ENCODE measurements around the gene COMMD9.

Gene COMMD9

GRCh38 chr11:36240801-36241200 is 48.4 kb downstream of the COMMD9 start:
- H3K4me2 ChIP-seq (ENCODE audit: low read length), result no peak overlapping the region
- no peaks in the 10 kb centered on the region for H3K36me3 ChIP-seq (ENCODE audit: control insufficient read depth in 1 of 2, insufficient read depth in 2 of 2, low read length in 2 of 2)
- no peak overlapping the region for H3K9ac ChIP-seq (ENCODE audit: low read length)
- no peak overlapping the region for H3K4me3 ChIP-seq (ENCODE audit: low read depth, low read length)
- no peaks in the 10 kb centered on the region for H3K79me2 ChIP-seq (ENCODE audit: control insufficient read depth, insufficient read depth, low read length, poor library complexity)
- peaks cover 0 to 2% of the 10 kb centered on the region in 2 experiments for H3K4me1 ChIP-seq (ENCODE audit: control insufficient read depth in 1 of 2, insufficient read depth in 2 of 2, low read length in 2 of 2)
- no peak overlapping the region for H3K18ac ChIP-seq (ENCODE audit: low read length)
- H3K9me3 ChIP-seq (ENCODE audit: insufficient read depth, low read depth, low read length), result peaks cover 1% of the 10 kb centered on the region
- no peak overlapping the region for H2AFZ ChIP-seq (ENCODE audit: insufficient read depth, low read length, poor library complexity)
- H3K79me1 ChIP-seq (ENCODE audit: low read length), result no peaks in the 10 kb centered on the region
- H2BK5ac ChIP-seq (ENCODE audit: low read depth, low read length, poor library complexity), result no peak overlapping the region
- no peaks in the 10 kb centered on the region for H3K27me3 ChIP-seq (ENCODE audit: insufficient read depth, low read length)
- H2AK5ac ChIP-seq (ENCODE audit: low read length), result no peak overlapping the region
- no peak overlapping the region for H4K8ac ChIP-seq (ENCODE audit: low read depth, low read length)
- DNase-seq, result no peak
- H3K14ac ChIP-seq (ENCODE audit: low read length), result no peak overlapping the region
- H4K91ac ChIP-seq (ENCODE audit: low read depth, low read length), result no peak overlapping the region
- WGBS (ENCODE audit: extremely low coverage, insufficient coverage, insufficient read length), result no CpG with 5 or more reads among the region's 4 CpGs
- no peak overlapping the region for H4K12ac ChIP-seq (ENCODE audit: low read depth, low read length)
- no peak overlapping the region for H2BK12ac ChIP-seq (ENCODE audit: low read length)
- H3K23ac ChIP-seq (ENCODE audit: low read length), result no peak overlapping the region
- no peak overlapping the region for H3K27ac ChIP-seq (ENCODE audit: low read depth, low read length)
- H3K4ac ChIP-seq (ENCODE audit: low read depth, low read length), result no peak overlapping the region
- H2BK120ac ChIP-seq (ENCODE audit: insufficient read depth, low read length, poor library complexity), result no peak overlapping the region

GRCh38 chr11:36240173-36240572 is 49.1 kb downstream of the COMMD9 start:
- Histone ChIP-seq H3K9ac (ENCODE audit: low read length) (no peak overlapping the region), H3K4me3 (ENCODE audit: low read depth, low read length) (no peak overlapping the region), H3K4me1 (ENCODE audit: control insufficient read depth in 1 of 2, insufficient read depth in 2 of 2, low read length in 2 of 2) (peaks cover 0 to 3% of the 10 kb centered on the region in 2 experiments), H3K27ac (ENCODE audit: low read depth, low read length) (no peak overlapping the region), H3K27me3 (ENCODE audit: insufficient read depth, low read length) (no peaks in the 10 kb centered on the region), H2AFZ (ENCODE audit: insufficient read depth, low read length, poor library complexity) (no peak overlapping the region), H4K8ac (ENCODE audit: low read depth, low read length) (no peak overlapping the region), H3K4ac (ENCODE audit: low read depth, low read length) (no peak overlapping the region), H3K79me2 (ENCODE audit: control insufficient read depth, insufficient read depth, low read length, poor library complexity) (no peaks in the 10 kb centered on the region), H3K36me3 (ENCODE audit: control insufficient read depth in 1 of 2, insufficient read depth in 2 of 2, low read length in 2 of 2) (no peaks in the 10 kb centered on the region), H3K9me3 (ENCODE audit: insufficient read depth, low read depth, low read length) (peaks cover 1% of the 10 kb centered on the region), H4K91ac (ENCODE audit: low read depth, low read length) (no peak overlapping the region), H4K12ac (ENCODE audit: low read depth, low read length) (no peak overlapping the region), H2BK5ac (ENCODE audit: low read depth, low read length, poor library complexity) (no peak overlapping the region), H3K79me1 (ENCODE audit: low read length) (no peaks in the 10 kb centered on the region), H3K14ac (ENCODE audit: low read length) (no peak overlapping the region), H3K23ac (ENCODE audit: low read length) (no peak overlapping the region), H2BK120ac (ENCODE audit: insufficient read depth, low read length, poor library complexity) (no peak overlapping the region), H3K4me2 (ENCODE audit: low read length) (no peak overlapping the region), H2AK5ac (ENCODE audit: low read length) (no peak overlapping the region), H3K18ac (ENCODE audit: low read length) (no peak overlapping the region), H2BK12ac (ENCODE audit: low read length) (no peak overlapping the region)
- no peak for DNase-seq
- no CpG with 5 or more reads among the region's 4 CpGs for WGBS (ENCODE audit: extremely low coverage, insufficient coverage, insufficient read length)

GRCh38 chr11:36239636-36240035 is 49.6 kb downstream of the COMMD9 start:
- H3K27me3 ChIP-seq (ENCODE audit: insufficient read depth, low read length), result no peaks in the 10 kb centered on the region
- no peak overlapping the region for H3K4ac ChIP-seq (ENCODE audit: low read depth, low read length)
- no peak overlapping the region for H2AFZ ChIP-seq (ENCODE audit: insufficient read depth, low read length, poor library complexity)
- H3K4me2 ChIP-seq (ENCODE audit: low read length), result no peak overlapping the region
- H2AK5ac ChIP-seq (ENCODE audit: low read length), result no peak overlapping the region
- H3K18ac ChIP-seq (ENCODE audit: low read length), result no peak overlapping the region
- no peaks in the 10 kb centered on the region for H3K79me2 ChIP-seq (ENCODE audit: control insufficient read depth, insufficient read depth, low read length, poor library complexity)
- H3K14ac ChIP-seq (ENCODE audit: low read length), result no peak overlapping the region
- WGBS (ENCODE audit: extremely low coverage, insufficient coverage, insufficient read length), result no CpG with 5 or more reads among the region's 3 CpGs
- H3K9me3 ChIP-seq (ENCODE audit: insufficient read depth, low read depth, low read length), result peaks cover 1% of the 10 kb centered on the region
- H3K79me1 ChIP-seq (ENCODE audit: low read length), result no peaks in the 10 kb centered on the region
- no peak overlapping the region for H3K9ac ChIP-seq (ENCODE audit: low read length)
- H3K23ac ChIP-seq (ENCODE audit: low read length), result no peak overlapping the region
- no peak overlapping the region for H4K8ac ChIP-seq (ENCODE audit: low read depth, low read length)
- H3K27ac ChIP-seq (ENCODE audit: low read depth, low read length), result no peak overlapping the region
- no peak overlapping the region for H2BK12ac ChIP-seq (ENCODE audit: low read length)
- H3K4me3 ChIP-seq (ENCODE audit: low read depth, low read length), result no peak overlapping the region
- H2BK5ac ChIP-seq (ENCODE audit: low read depth, low read length, poor library complexity), result no peak overlapping the region
- H4K91ac ChIP-seq (ENCODE audit: low read depth, low read length), result no peak overlapping the region
- H3K36me3 ChIP-seq (ENCODE audit: control insufficient read depth in 1 of 2, insufficient read depth in 2 of 2, low read length in 2 of 2), result no peaks in the 10 kb centered on the region
- H2BK120ac ChIP-seq (ENCODE audit: insufficient read depth, low read length, poor library complexity), result no peak overlapping the region
- H3K4me1 ChIP-seq (ENCODE audit: control insufficient read depth in 1 of 2, insufficient read depth in 2 of 2, low read length in 2 of 2), result peaks cover 0 to 3% of the 10 kb centered on the region in 2 experiments
- H4K12ac ChIP-seq (ENCODE audit: low read depth, low read length), result no peak overlapping the region
- no peak for DNase-seq

GRCh38 chr11:36238881-36239280 is 50.3 kb downstream of the COMMD9 start:
- Histone ChIP-seq H2AK5ac (ENCODE audit: low read length) (no peak overlapping the region), H3K36me3 (ENCODE audit: control insufficient read depth in 1 of 2, insufficient read depth in 2 of 2, low read length in 2 of 2) (no peaks in the 10 kb centered on the region), H3K14ac (ENCODE audit: low read length) (no peak overlapping the region), H3K4ac (ENCODE audit: low read depth, low read length) (no peak overlapping the region), H3K9me3 (ENCODE audit: insufficient read depth, low read depth, low read length) (peaks cover 1% of the 10 kb centered on the region), H3K18ac (ENCODE audit: low read length) (no peak overlapping the region), H4K12ac (ENCODE audit: low read depth, low read length) (no peak overlapping the region), H3K23ac (ENCODE audit: low read length) (no peak overlapping the region), H3K9ac (ENCODE audit: low read length) (no peak overlapping the region), H2BK12ac (ENCODE audit: low read length) (no peak overlapping the region), H3K79me1 (ENCODE audit: low read length) (no peaks in the 10 kb centered on the region), H3K27me3 (ENCODE audit: insufficient read depth, low read length) (no peaks in the 10 kb centered on the region), H3K27ac (ENCODE audit: low read depth, low read length) (no peak overlapping the region), H4K91ac (ENCODE audit: low read depth, low read length) (no peak overlapping the region), H3K4me2 (ENCODE audit: low read length) (no peak overlapping the region), H4K8ac (ENCODE audit: low read depth, low read length) (no peak overlapping the region), H3K4me1 (ENCODE audit: control insufficient read depth in 1 of 2, insufficient read depth in 2 of 2, low read length in 2 of 2) (peaks cover 0 to 3% of the 10 kb centered on the region in 2 experiments), H2BK5ac (ENCODE audit: low read depth, low read length, poor library complexity) (no peak overlapping the region), H2AFZ (ENCODE audit: insufficient read depth, low read length, poor library complexity) (no peak overlapping the region), H3K4me3 (ENCODE audit: low read depth, low read length) (no peak overlapping the region), H2BK120ac (ENCODE audit: insufficient read depth, low read length, poor library complexity) (no peak overlapping the region), H3K79me2 (ENCODE audit: control insufficient read depth, insufficient read depth, low read length, poor library complexity) (no peaks in the 10 kb centered on the region)
- no CpG with 5 or more reads among the region's 1 CpG for WGBS (ENCODE audit: extremely low coverage, insufficient coverage, insufficient read length)
- no peak for DNase-seq

All from trophoblast cell (in vitro differentiated cells and primary cell).